HG03457 (cell line): ENCODE results near the gene HOXB2.
"Not testable (repeated sequence)": the region's sequence is repeated elsewhere in the genome, so short reads cannot be mapped to it uniquely, and the experiment has no call there.

ENCODE experiments used
- ATAC-seq: cut with Tn5 transposase; IDR thresholded peaks from one replicate; pipeline ENCODE4 v1.9.1; 2021; ENCODE audit warnings: moderate number of reproducible peaks; ENCODE audit not compliant: unreplicated experiment

Gene HOXB2

DNA sequence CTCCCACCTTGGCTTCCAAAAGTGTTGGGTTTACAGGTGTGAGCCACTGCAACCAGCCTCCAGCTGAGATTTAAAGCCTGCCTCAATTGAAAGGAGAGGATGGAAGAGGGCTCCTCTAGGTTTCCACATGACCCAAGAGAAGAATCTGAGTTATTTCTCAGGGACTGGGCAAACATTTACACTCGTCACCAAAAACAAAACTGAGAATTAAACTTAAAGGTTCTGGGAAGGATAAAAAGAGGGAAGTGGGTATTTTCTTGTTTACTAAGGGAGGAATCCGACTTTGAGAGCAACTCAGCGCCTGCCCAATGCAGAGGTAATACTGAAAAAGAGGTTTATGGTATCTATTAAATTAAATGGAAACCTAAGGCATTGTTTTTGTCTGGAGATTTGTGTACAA, 27.4 kb downstream of the HOXB2 start:
- no peak for ATAC-seq

GRCh38 chr17:48515925-48516900, 28.7 kb downstream of the HOXB2 start:
- no peak for ATAC-seq

- no peak for ATAC-seq
Observed at GRCh38 chr17:48514477-48514876, 30.4 kb downstream of the HOXB2 start.

GRCh38 chr17:48513666-48514455, 31.0 kb downstream of the HOXB2 start:
- ATAC-seq = no peak

DNA sequence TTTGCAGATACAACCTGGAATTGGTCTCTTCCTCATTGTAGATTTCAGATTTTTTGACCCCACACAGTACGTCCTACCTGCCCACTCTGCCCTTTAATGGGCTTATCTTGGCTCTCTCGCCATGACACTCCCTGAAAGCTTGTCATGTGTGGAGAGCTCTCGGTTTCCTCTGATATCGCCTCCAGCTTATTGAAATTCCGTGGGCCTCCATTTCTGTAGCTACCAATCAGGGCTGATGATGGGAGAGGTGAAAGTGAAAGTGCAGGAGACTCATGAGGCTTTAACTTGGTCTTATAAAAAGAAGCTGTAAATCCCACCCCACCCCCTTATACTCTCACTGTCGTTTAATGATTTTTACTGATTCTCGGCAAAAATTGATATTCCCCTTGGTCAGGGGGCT, 31.8 kb downstream of the HOXB2 start:
- ATAC-seq = no peak

- no peak for ATAC-seq
Observed at GRCh38 chr17:48510761-48511604, 33.9 kb downstream of the HOXB2 start.

GRCh38 chr17:48510381-48510760, 34.5 kb downstream of the HOXB2 start:
- ATAC-seq = no peak

- not testable (repeated sequence) for ATAC-seq
Observed at GRCh38 chr17:48509708-48510107, 35.2 kb downstream of the HOXB2 start.

DNA sequence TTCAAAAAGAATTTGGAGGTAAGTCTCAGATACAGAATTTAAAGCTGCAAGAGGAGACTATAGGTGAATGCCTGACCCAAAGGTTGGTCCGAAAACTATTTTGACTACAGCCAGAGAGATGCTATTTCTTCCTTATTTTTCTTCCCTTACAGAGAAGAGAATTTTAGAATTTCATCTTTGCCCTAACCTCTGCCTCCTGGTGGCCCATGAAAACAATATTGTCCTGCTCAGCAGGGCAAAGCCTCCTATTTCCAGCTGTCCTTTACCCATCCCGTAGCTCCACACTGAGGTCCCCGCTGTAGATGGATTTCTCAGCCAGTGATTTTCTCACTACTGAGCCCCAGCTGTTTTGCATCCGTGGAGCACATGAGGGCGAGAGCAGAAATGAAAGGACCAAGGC, 38.7 kb downstream of the HOXB2 start:
- no peak for ATAC-seq

- ATAC-seq = no peak
Observed at GRCh38 chr17:48505788-48506187, 39.1 kb downstream of the HOXB2 start.

GRCh38 chr17:48504953-48505352, 40.0 kb downstream of the HOXB2 start:
- no peak for ATAC-seq

DNA sequence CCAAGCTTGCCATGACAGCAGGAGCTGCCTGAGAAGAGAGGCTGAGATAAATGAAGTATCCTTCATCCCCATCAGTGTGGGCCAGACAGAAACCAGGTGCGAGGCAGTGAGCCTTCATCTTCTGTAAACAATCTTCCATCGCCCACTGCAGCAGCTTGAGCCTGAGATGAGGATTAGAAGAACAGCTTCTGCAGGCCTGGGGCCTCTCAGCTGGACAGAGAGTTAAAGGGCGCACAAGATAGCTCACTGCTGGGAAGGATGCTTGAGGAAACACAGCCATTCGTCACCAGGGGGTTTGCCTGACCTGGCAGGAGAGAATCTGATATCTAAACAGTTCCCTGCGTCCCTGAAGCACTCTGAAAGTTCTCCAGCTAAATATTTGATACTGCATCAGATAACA, 41.2 kb downstream of the HOXB2 start:
- no peak for ATAC-seq

GRCh38 chr17:48502901-48503300, 42.0 kb downstream of the HOXB2 start:
- ATAC-seq = no peak

GRCh38 chr17:48502312-48502711, 42.6 kb downstream of the HOXB2 start:
- ATAC-seq = no peak

GRCh38 chr17:48500435-48501426, 44.2 kb downstream of the HOXB2 start:
- no peak for ATAC-seq

GRCh38 chr17:48499735-48500434, 45.0 kb downstream of the HOXB2 start:
- ATAC-seq = no peak

- no peak for ATAC-seq
Observed at GRCh38 chr17:48499248-48499647, 45.7 kb downstream of the HOXB2 start.

DNA sequence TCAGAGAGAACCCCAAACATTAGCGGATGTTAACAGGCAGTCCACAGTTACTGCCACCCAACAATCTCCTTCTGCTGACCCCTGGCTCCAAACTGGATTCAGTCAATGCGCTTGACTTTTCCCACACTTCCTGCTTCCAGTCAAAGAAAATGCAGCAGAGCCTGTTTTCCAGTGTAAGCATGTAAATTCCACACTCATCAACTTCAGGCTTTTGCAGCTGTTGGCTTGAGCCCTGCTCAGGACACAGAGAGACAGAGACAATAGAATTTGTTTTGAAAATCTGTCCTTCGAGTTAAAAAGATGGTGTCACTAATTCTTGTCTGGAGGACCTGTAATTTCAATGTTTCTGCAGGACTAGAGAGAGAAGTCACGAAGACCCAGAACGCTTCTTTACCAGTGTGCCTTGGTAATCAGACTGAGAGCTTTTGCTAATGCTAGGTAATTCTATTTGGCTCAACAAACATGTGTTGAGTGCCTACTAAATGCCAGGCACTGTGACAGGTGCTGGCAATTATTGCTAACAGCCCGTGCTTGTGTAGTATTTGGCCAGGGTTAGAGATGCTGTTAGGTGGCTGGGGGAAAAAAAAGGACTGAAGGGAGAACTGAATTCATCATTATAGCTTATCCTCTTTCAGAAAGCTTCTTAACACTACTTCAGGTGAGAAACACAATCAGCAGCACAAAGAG, 46.6 kb downstream of the HOXB2 start:
- no peak for ATAC-seq

DNA sequence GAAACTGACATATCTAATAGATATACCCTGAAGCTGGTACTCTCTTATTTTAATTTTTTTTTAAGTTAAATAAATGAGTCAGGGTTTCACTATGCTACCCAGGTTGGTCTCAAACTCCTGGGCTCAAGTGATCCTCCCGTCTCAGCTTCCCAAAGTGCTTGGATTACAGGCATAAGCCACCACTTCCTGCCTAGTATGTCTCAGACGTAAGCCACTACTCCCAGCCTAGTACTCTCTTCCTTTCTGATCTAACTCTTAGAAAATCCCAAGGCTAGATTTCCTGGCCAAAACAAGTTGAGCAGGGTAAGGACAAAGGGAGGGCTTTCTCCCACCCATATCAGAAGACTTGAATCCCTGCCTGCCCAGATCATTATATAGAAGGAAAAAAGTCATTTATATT, 47.8 kb downstream of the HOXB2 start:
- no peak for ATAC-seq
